ENCODE results near the gene MED17.

MED17 gene

GRCh38 chr11:93761910-93762309, 22.2 kb upstream of the MED17 start:
- no peak for TF ChIP-seq CTCF (conservative IDR thresholded peaks at IDR 0.05; ENCODE audit: low read depth, low read length)
- DNase-seq (ENCODE audit: low read depth), result no peak
- H3K4me3 ChIP-seq (ENCODE audit: low read length), result no peak overlapping the region

DNA sequence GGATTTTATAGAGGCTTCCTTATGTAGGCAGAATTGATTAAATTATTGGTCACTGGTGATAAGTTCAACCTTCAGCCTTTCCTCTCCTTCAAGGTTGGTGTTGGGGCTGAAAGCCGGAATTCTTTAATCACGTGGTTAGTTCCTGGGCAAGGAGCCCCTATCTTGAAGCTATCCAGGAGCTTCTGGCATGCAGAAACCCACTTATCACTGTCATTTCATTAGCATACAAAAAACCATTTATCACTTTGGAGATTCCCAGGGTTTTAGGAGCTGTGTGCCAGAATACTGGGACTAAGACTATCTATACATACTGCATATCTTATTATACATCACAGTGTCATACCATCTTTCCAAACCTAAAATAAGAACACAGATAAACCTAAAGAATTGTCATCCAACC, 18.5 kb upstream of the MED17 start:
- TF ChIP-seq CTCF (conservative IDR thresholded peaks at IDR 0.05; ENCODE audit: low read depth, low read length), result no peak
- H3K4me3 ChIP-seq (ENCODE audit: low read length), result no peak overlapping the region
- no peak for DNase-seq (ENCODE audit: low read depth)

GRCh38 chr11:93766504-93766903, 17.6 kb upstream of the MED17 start:
- no peak for DNase-seq (ENCODE audit: low read depth)
- no peak for TF ChIP-seq CTCF (conservative IDR thresholded peaks at IDR 0.05; ENCODE audit: low read depth, low read length)
- H3K4me3 ChIP-seq (ENCODE audit: low read length), result no peak overlapping the region

DNA sequence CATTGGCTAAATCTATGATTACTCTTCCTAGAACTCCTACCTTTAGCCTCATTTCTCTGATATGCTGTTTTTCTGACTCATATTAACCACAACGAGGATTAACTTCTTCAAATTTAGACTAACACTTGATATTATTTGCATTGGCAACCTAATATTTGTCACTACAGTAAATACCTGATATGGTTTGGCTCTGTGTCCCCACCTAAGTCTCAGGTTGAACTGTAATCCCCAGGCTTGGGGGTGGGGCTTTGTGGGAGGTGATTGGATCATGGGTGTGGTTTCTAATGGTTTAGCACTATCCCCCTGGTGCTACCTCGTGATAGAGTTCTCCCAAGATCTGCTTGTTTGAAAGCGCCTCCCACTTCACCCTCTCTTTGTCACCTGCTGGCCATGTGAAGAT, 17.1 kb upstream of the MED17 start:
- DNase-seq (ENCODE audit: low read depth), result no peak
- no peak overlapping the region for H3K4me3 ChIP-seq (ENCODE audit: low read length)
- no peak for TF ChIP-seq CTCF (conservative IDR thresholded peaks at IDR 0.05; ENCODE audit: low read depth, low read length)

DNA sequence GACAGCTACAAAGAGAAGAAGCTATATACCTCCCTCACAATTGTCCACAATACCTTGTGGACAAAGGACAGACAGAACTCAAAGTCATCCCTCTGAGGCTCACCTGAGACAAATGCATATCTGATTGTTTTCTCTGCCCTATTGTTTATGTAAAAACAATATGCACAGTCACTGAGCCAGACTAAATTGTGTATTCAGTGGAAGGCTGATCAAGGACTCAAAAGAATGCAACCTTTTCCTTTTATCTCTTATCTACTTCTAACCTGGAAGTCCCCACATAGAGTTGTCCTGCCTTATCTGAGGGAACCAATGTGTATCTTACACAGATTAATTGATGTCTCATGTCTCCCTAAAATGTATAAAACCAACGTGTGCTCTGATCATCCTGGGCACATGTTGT, 13.9 kb upstream of the MED17 start:
- DNase-seq (ENCODE audit: low read depth), result no peak
- no peak for TF ChIP-seq CTCF (conservative IDR thresholded peaks at IDR 0.05; ENCODE audit: low read depth, low read length)
- no peak overlapping the region for H3K4me3 ChIP-seq (ENCODE audit: low read length)

DNA sequence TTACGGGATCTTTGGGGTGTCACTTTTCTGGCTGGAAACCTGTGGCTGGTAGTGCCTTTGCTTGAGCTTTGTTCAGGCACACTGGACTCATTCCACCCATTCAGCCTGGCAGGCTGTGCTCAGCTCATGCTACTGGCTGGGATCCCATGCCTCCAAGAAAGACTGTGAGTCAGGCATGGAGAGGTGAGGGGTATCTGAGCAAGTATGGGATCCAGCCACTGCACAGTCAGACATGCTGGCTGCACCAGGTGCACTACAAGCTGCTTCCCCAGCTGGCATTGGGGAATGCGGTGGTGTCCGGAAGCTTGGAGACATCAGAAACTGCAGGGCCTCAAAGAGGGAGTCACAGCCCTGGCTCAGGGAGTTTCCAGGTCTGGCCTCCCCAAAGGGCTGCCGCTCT, 12.0 kb upstream of the MED17 start:
- DNase-seq (ENCODE audit: low read depth), result no peak
- TF ChIP-seq CTCF (conservative IDR thresholded peaks at IDR 0.05; ENCODE audit: low read depth, low read length), result no peak
- H3K4me3 ChIP-seq (ENCODE audit: low read length), result no peak overlapping the region

DNA sequence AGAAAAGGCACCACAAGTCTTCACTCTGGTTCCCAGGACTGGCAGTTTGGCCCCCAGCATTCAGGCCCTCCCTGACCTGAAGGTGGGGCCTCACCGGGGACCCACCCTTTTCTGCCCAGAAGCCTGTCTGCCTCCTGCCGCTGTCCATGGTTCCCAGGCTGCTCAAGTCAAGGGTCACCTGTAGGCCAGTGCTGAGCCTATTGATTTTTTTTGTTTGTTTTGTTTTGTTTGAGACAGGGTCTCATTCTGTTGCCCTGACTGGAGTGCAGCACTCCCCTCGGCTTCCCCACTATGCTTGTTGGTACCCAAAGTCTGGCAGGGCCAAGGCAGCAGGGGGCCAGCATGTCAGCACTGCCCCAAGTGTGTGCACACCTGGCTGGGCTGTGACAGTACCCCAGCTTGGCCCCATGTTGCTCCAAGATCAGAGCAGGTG, 11.0 kb upstream of the MED17 start:
- DNase-seq (ENCODE audit: low read depth), result no peak
- no peak for TF ChIP-seq CTCF (conservative IDR thresholded peaks at IDR 0.05; ENCODE audit: low read depth, low read length)
- no peak overlapping the region for H3K4me3 ChIP-seq (ENCODE audit: low read length)

All from retinal pigment epithelial cell (primary cell).